Measurements from ENCODE around the gene CCDC61.

Gene CCDC61

GRCh38 chr19:45968626-45969025 lies 26.6 kb upstream of the CCDC61 start:
- no peak overlapping the region for H3K27ac Mint-ChIP-seq
- no peaks in the 10 kb centered on the region for H3K36me3 Mint-ChIP-seq (ENCODE audit: low read depth)
- no peak overlapping the region for H3K4me3 Mint-ChIP-seq
- no peaks in the 10 kb centered on the region for H3K9me3 Mint-ChIP-seq
- peaks cover 54% of the 10 kb centered on the region for H3K27me3 Mint-ChIP-seq (ENCODE audit: low read depth)
- H3K4me1 Mint-ChIP-seq (ENCODE audit: low read depth), result peaks cover 13% of the 10 kb centered on the region

- H3K27me3 Mint-ChIP-seq (ENCODE audit: low read depth), result peaks cover 57% of the 10 kb centered on the region
- H3K36me3 Mint-ChIP-seq (ENCODE audit: low read depth), result no peaks in the 10 kb centered on the region
- no peaks in the 10 kb centered on the region for H3K9me3 Mint-ChIP-seq
- H3K27ac Mint-ChIP-seq, result no peak overlapping the region
- H3K4me1 Mint-ChIP-seq (ENCODE audit: low read depth), result peaks cover 14% of the 10 kb centered on the region
- H3K4me3 Mint-ChIP-seq, result no peak overlapping the region
These were observed 25.6 kb upstream of the CCDC61 start for GRCh38 chr19:45969676-45970075.

- H3K9me3 Mint-ChIP-seq, result no peaks in the 10 kb centered on the region
- peaks cover 67% of the 10 kb centered on the region for H3K27me3 Mint-ChIP-seq (ENCODE audit: low read depth)
- H3K27ac Mint-ChIP-seq, result no peak overlapping the region
- H3K4me3 Mint-ChIP-seq, result no peak overlapping the region
- H3K4me1 Mint-ChIP-seq (ENCODE audit: low read depth), result peaks cover 16% of the 10 kb centered on the region
- no peaks in the 10 kb centered on the region for H3K36me3 Mint-ChIP-seq (ENCODE audit: low read depth)
These were observed 23.9 kb upstream of the CCDC61 start for GRCh38 chr19:45971260-45971902.

- peaks cover 16% of the 10 kb centered on the region for H3K4me1 Mint-ChIP-seq (ENCODE audit: low read depth)
- H3K9me3 Mint-ChIP-seq, result no peaks in the 10 kb centered on the region
- H3K27me3 Mint-ChIP-seq (ENCODE audit: low read depth), result peaks cover 70% of the 10 kb centered on the region
- no peaks in the 10 kb centered on the region for H3K36me3 Mint-ChIP-seq (ENCODE audit: low read depth)
- H3K4me3 Mint-ChIP-seq, result peak overlapping the region; percentile 12
- H3K27ac Mint-ChIP-seq, result peak overlapping the region; percentile 21
These were observed 23.0 kb upstream of the CCDC61 start for GRCh38 chr19:45972081-45972946.

- Mint-ChIP-seq H3K4me1 (ENCODE audit: low read depth) (peaks cover 16% of the 10 kb centered on the region), H3K36me3 (ENCODE audit: low read depth) (no peaks in the 10 kb centered on the region), H3K4me3 (no peak overlapping the region), H3K9me3 (no peaks in the 10 kb centered on the region), H3K27ac (no peak overlapping the region), H3K27me3 (ENCODE audit: low read depth) (peaks cover 70% of the 10 kb centered on the region)
These were observed 22.2 kb upstream of the CCDC61 start for GRCh38 chr19:45972947-45973540.

- H3K27ac Mint-ChIP-seq, result no peak within 1 kb of the TSS
- no peaks in the 10 kb centered on the region for H3K36me3 Mint-ChIP-seq (ENCODE audit: low read depth)
- H3K4me3 Mint-ChIP-seq, result peak within 1 kb of the TSS; percentile 28
- H3K9me3 Mint-ChIP-seq, result no peaks in the 10 kb centered on the region
- H3K27me3 Mint-ChIP-seq (ENCODE audit: low read depth), result peaks cover 77% of the 10 kb centered on the region
- H3K4me1 Mint-ChIP-seq (ENCODE audit: low read depth), result peaks cover 16% of the 10 kb centered on the region
These were observed 21.5 kb upstream of the CCDC61 start, which contains the start of gene NOVA2 for GRCh38 chr19:45973553-45974338. TSS of gene NOVA2 (minus strand) at chr19:45973865. CDS start at chr19:45973351, 514 bp downstream.

- no peaks in the 10 kb centered on the region for H3K36me3 Mint-ChIP-seq (ENCODE audit: low read depth)
- H3K4me3 Mint-ChIP-seq, result no peak overlapping the region
- no peaks in the 10 kb centered on the region for H3K9me3 Mint-ChIP-seq
- no peak overlapping the region for H3K27ac Mint-ChIP-seq
- H3K27me3 Mint-ChIP-seq (ENCODE audit: low read depth), result peaks cover 68% of the 10 kb centered on the region
- peaks cover 18% of the 10 kb centered on the region for H3K4me1 Mint-ChIP-seq (ENCODE audit: low read depth)
These were observed 19.8 kb upstream of the CCDC61 start for GRCh38 chr19:45975306-45976070.

GRCh38 chr19:45976178-45976577 lies 19.1 kb upstream of the CCDC61 start:
- Mint-ChIP-seq H3K36me3 (ENCODE audit: low read depth) (no peaks in the 10 kb centered on the region), H3K4me1 (ENCODE audit: low read depth) (peaks cover 15% of the 10 kb centered on the region), H3K27me3 (ENCODE audit: low read depth) (peaks cover 61% of the 10 kb centered on the region), H3K9me3 (no peaks in the 10 kb centered on the region), H3K4me3 (no peak overlapping the region), H3K27ac (no peak overlapping the region)

- Mint-ChIP-seq H3K4me1 (ENCODE audit: low read depth) (peaks cover 5% of the 10 kb centered on the region), H3K36me3 (ENCODE audit: low read depth) (no peaks in the 10 kb centered on the region), H3K4me3 (no peak overlapping the region), H3K27me3 (ENCODE audit: low read depth) (peaks cover 50% of the 10 kb centered on the region), H3K9me3 (no peaks in the 10 kb centered on the region), H3K27ac (no peak overlapping the region)
These were observed 17.1 kb upstream of the CCDC61 start for GRCh38 chr19:45978156-45978555.

- Mint-ChIP-seq H3K4me3 (no peak overlapping the region), H3K36me3 (ENCODE audit: low read depth) (no peaks in the 10 kb centered on the region), H3K27me3 (ENCODE audit: low read depth) (peaks cover 27% of the 10 kb centered on the region), H3K9me3 (no peaks in the 10 kb centered on the region), H3K4me1 (ENCODE audit: low read depth) (peaks cover 2% of the 10 kb centered on the region), H3K27ac (no peak overlapping the region)
These were observed 13.9 kb upstream of the CCDC61 start for GRCh38 chr19:45981350-45981749.

GRCh38 chr19:45985321-45985720 lies 9.9 kb upstream of the CCDC61 start:
- Mint-ChIP-seq H3K4me1 (ENCODE audit: low read depth) (peaks cover 3% of the 10 kb centered on the region), H3K27me3 (ENCODE audit: low read depth) (peaks cover 16% of the 10 kb centered on the region), H3K9me3 (no peaks in the 10 kb centered on the region), H3K36me3 (ENCODE audit: low read depth) (no peaks in the 10 kb centered on the region), H3K27ac (no peak overlapping the region), H3K4me3 (no peak overlapping the region)

GRCh38 chr19:45990113-45990728 lies 5.0 kb upstream of the CCDC61 start:
- Mint-ChIP-seq H3K27me3 (ENCODE audit: low read depth) (peaks cover 16% of the 10 kb centered on the region), H3K4me1 (ENCODE audit: low read depth) (peaks cover 3% of the 10 kb centered on the region), H3K36me3 (ENCODE audit: low read depth) (no peaks in the 10 kb centered on the region), H3K4me3 (no peak overlapping the region), H3K27ac (no peak overlapping the region), H3K9me3 (no peaks in the 10 kb centered on the region)

GRCh38 chr19:45994456-45994997 lies 740 bp upstream of the CCDC61 start:
- peaks cover 9% of the 10 kb centered on the region for H3K4me1 Mint-ChIP-seq (ENCODE audit: low read depth)

More at GRCh38 chr19:45994456-45994997, 740 bp upstream of the CCDC61 start:
- Mint-ChIP-seq H3K9me3 (no peaks in the 10 kb centered on the region), H3K27me3 (ENCODE audit: low read depth) (peaks cover 13% of the 10 kb centered on the region), H3K4me3 (no peak overlapping the region), H3K27ac (no peak overlapping the region), H3K36me3 (ENCODE audit: low read depth) (peaks cover 8% of the 10 kb centered on the region)

All from T-helper 1 cell treated with Interleukin-12 subunit alpha and Interleukin-12 subunit beta and Interleukin-4 antibody, amounts not matched to agents 30 μg/mL and 1 μg/mL, for 36 hours (primary cell).